ENCODE data around the gene SETD7.

DNA sequence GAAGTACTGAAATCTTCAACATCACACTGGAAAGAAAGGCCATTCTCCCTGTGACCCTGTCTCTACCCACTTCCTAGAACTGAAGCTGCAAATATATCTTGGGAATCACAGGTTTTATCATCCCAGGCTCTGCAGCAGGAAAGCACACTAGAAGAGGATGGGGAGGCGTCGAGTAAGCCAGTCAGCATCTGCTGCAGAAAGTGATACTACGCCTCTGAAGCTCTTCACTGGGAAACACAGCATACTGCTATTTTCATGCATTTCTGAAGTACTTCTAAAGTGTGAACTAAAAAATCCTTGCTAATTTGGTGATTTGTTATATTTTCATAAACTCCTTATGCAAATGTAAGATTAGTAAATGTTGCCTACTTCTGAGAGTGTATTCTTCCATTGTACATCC, 73.0 kb downstream of the SETD7 start:
- no peak for TF ChIP-seq POLR2A (IDR thresholded peaks at IDR 0.05)
- TF ChIP-seq, protein P1, sequence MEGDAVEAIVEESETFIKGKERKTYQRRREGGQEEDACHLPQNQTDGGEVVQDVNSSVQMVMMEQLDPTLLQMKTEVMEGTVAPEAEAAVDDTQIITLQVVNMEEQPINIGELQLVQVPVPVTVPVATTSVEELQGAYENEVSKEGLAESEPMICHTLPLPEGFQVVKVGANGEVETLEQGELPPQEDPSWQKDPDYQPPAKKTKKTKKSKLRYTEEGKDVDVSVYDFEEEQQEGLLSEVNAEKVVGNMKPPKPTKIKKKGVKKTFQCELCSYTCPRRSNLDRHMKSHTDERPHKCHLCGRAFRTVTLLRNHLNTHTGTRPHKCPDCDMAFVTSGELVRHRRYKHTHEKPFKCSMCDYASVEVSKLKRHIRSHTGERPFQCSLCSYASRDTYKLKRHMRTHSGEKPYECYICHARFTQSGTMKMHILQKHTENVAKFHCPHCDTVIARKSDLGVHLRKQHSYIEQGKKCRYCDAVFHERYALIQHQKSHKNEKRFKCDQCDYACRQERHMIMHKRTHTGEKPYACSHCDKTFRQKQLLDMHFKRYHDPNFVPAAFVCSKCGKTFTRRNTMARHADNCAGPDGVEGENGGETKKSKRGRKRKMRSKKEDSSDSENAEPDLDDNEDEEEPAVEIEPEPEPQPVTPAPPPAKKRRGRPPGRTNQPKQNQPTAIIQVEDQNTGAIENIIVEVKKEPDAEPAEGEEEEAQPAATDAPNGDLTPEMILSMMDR (IDR thresholded peaks at IDR 0.05), result no peak

All from Peyer's patch (tissue), 4 donors.